Activated T-helper 17 cell treated with anti-CD3 and anti-CD28 coated beads, Interleukin-2, amount 50 U/mL, for 72 hours (primary cell): ENCODE data around the gene HIVEP1. TPM values are rescaled to one million over a fixed set of nuclear protein-coding genes. Genes with fewer than 3 reads are reported as not detected.
A peak's percentile ranks its signal among the peaks of the same experiment; 100 is the strongest.
"Not testable (repeated sequence)": the region's sequence is repeated elsewhere in the genome, so short reads cannot be mapped to it uniquely, and the experiment has no call there.

Source experiments
- ATAC-seq: fragments of 150-1000 bp; cut with Tn5 transposase; replicated peaks from 2 replicates; pipeline ENCODE4 v1.10.0; 2021; ENCODE audit warnings: mild to moderate bottlenecking, moderate library complexity
- H3K27ac Mint-ChIP-seq: one replicate; pipeline ENCODE4 v1.8.0; 2022; ENCODE audit warnings: mixed read lengths
- H3K27me3 Mint-ChIP-seq: one replicate; pipeline ENCODE4 v1.8.0; 2022; ENCODE audit warnings: mixed read lengths
- H3K36me3 Mint-ChIP-seq: one replicate; pipeline ENCODE4 v1.8.0; 2022; ENCODE audit warnings: low read depth, mild to moderate bottlenecking, mixed read lengths
- H3K4me1 Mint-ChIP-seq: one replicate; pipeline ENCODE4 v1.8.0; 2022; ENCODE audit warnings: mixed read lengths
- H3K4me3 Mint-ChIP-seq: one replicate; pipeline ENCODE4 v1.8.0; 2022; ENCODE audit warnings: mild to moderate bottlenecking, mixed read lengths
- H3K9me3 Mint-ChIP-seq: one replicate; pipeline ENCODE4 v1.8.0; 2022; ENCODE audit warnings: mixed read lengths
- total RNA-seq, 2 donors: library from RNA; stranded (reverse); gene quantifications; one replicate each; pipeline ENCODE4 v1.2.3, GENCODE V29; 2022

Gene HIVEP1
- total RNA-seq, 2 donors from 2014 or later = 29.4 to 75.5 TPM

GRCh38 chr6:12134991-12135390 is 122.9 kb downstream of the HIVEP1 start:
- Mint-ChIP-seq H3K36me3 (peaks cover 80% of the 10 kb centered on the region), H3K4me1 (peaks cover 19% of the 10 kb centered on the region)

DNA sequence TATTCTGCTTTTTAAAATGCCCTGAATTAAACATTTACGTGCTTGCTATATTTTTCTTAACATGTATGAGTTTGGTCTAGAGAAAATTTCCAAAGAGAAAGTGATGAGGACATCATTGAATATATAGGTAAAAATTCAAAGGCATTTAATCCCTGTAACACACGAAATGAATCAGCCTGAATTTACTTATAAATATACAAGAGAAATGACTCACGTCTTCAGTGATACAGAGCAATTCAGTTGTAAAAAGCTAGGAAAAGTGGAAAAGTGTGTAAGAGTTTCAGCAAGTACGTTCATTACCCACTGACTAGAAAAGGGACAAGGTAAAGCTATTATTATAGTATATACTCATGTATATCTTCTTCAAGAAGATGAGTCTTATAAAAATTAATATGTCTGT is 124.8 kb downstream of the HIVEP1 start:
- H3K9me3 Mint-ChIP-seq = peaks cover 8% of the 10 kb centered on the region
- H3K27me3 Mint-ChIP-seq = no peaks in the 10 kb centered on the region
- H3K4me1 Mint-ChIP-seq = peaks cover 24% of the 10 kb centered on the region
- no peak for ATAC-seq
- H3K27ac Mint-ChIP-seq = no peak overlapping the region
- peaks cover 83% of the 10 kb centered on the region for H3K36me3 Mint-ChIP-seq
- H3K4me3 Mint-ChIP-seq = no peak overlapping the region

More at GRCh38 chr6:12134991-12135390, 122.9 kb downstream of the HIVEP1 start:
- no peaks in the 10 kb centered on the region for H3K27me3 Mint-ChIP-seq
- no peak overlapping the region for H3K4me3 Mint-ChIP-seq
- no peak for ATAC-seq
- H3K27ac Mint-ChIP-seq = no peak overlapping the region
- H3K9me3 Mint-ChIP-seq = peaks cover 4% of the 10 kb centered on the region

DNA sequence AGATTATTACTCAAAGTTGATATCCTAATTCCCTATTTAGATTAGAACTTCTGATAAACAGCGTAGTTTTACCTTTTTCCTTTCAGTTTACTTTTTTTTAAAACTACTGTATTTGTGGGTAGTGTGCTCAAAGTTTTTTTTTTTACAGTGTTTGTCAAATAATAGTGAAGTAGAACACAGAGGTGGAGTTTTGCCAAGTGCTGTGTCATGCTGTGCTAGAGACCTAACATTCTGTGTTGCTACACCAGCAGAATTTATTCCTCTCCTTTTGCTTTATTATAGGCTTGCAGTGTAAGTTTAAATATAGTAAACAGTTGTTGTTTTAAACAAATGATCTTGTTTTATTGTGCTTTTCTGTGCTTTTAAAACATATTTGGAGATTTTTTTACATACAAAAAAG is 125.4 kb downstream of the HIVEP1 start:
- Mint-ChIP-seq H3K27me3 (no peaks in the 10 kb centered on the region), H3K27ac (no peak overlapping the region), H3K4me1 (peaks cover 24% of the 10 kb centered on the region), H3K36me3 (peaks cover 83% of the 10 kb centered on the region), H3K4me3 (no peak overlapping the region), H3K9me3 (peaks cover 8% of the 10 kb centered on the region)
- no peak for ATAC-seq

DNA sequence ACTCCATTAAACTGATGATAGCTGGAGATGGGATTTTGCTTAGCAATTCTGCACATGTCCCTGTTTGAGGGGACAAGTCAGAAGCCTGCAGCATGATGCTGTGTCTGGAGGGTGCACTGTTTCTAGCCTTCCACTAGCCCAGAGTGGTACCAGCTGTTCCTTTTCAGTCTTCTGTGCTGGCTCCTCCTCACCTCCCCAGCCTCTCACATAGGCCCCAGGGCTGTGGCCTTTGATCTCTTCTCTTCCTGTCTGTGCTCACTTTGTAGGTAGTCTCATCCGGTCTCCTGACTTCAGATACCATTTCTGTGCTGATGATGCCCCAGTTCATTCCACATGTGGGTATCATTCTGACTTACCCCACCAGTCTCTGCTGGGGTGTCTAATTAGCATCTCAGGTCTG is 126.3 kb downstream of the HIVEP1 start:
- Mint-ChIP-seq H3K27me3 (no peaks in the 10 kb centered on the region), H3K4me1 (peaks cover 24% of the 10 kb centered on the region), H3K4me3 (no peak overlapping the region), H3K27ac (peak overlapping the region; percentile 12), H3K9me3 (peaks cover 8% of the 10 kb centered on the region), H3K36me3 (peaks cover 81% of the 10 kb centered on the region)
- ATAC-seq = peak; percentile 74

GRCh38 chr6:12138936-12139335 is 126.8 kb downstream of the HIVEP1 start:
- ATAC-seq = no peak
- no peak overlapping the region for H3K4me3 Mint-ChIP-seq
- no peaks in the 10 kb centered on the region for H3K27me3 Mint-ChIP-seq
- H3K9me3 Mint-ChIP-seq = peaks cover 8% of the 10 kb centered on the region
- H3K27ac Mint-ChIP-seq = peak overlapping the region; percentile 12
- peaks cover 87% of the 10 kb centered on the region for H3K36me3 Mint-ChIP-seq
- H3K4me1 Mint-ChIP-seq = peaks cover 24% of the 10 kb centered on the region

DNA sequence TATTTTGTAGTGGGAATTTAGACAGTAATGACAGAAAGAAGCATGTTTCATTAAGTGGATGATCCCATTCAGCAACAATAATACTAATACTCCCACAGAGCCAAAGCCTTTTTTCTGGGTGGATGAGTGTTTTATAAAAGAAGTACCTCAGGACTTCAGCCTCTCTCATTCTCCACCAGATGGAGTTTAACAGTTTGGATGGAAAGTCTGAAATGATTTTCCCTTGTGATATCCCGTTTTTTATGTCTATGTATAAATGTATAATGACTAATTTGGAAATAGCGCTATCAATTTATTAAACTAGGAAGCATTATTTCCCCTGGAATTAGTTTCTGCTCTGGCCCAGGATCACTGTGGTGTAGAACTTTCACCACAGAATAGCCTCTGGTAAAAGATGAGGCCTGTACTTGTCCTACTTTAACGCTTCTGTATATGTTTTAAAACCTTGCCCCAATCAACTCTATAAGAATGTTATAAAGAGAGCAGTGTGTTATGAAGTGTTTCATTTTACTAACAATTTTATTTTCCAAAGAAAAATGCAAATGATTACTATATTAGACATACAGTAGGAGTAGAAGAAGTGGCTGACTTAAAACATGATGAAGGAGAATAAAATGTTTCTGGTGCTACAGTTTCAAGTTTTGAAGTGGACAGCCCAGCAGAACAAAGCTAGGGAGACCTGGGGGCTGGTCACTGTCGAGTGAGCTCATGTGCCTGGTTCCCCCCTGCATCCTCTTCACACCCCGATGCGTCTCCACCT is 135.6 kb downstream of the HIVEP1 start:
- Mint-ChIP-seq H3K36me3 (peaks cover 60% of the 10 kb centered on the region), H3K4me3 (no peak overlapping the region), H3K27me3 (no peaks in the 10 kb centered on the region), H3K27ac (peak overlapping the region; percentile 71), H3K4me1 (peaks cover 11% of the 10 kb centered on the region), H3K9me3 (no peaks in the 10 kb centered on the region)
- peak; percentile 3 for ATAC-seq

GRCh38 chr6:12148317-12148801 is 136.2 kb downstream of the HIVEP1 start:
- Mint-ChIP-seq H3K27ac (peak overlapping the region; percentile 71), H3K4me3 (no peak overlapping the region), H3K36me3 (peaks cover 57% of the 10 kb centered on the region), H3K4me1 (peaks cover 11% of the 10 kb centered on the region), H3K27me3 (no peaks in the 10 kb centered on the region), H3K9me3 (no peaks in the 10 kb centered on the region)
- peak; percentile 19 for ATAC-seq

GRCh38 chr6:12148841-12149240 is 136.7 kb downstream of the HIVEP1 start:
- no peaks in the 10 kb centered on the region for H3K9me3 Mint-ChIP-seq
- no peak overlapping the region for H3K4me3 Mint-ChIP-seq
- H3K27me3 Mint-ChIP-seq = no peaks in the 10 kb centered on the region
- H3K27ac Mint-ChIP-seq = peak overlapping the region; percentile 71
- H3K36me3 Mint-ChIP-seq = peaks cover 52% of the 10 kb centered on the region
- peak; percentile 32 for ATAC-seq
- peaks cover 11% of the 10 kb centered on the region for H3K4me1 Mint-ChIP-seq

- H3K27ac Mint-ChIP-seq = no peak overlapping the region
- H3K4me1 Mint-ChIP-seq = peaks cover 12% of the 10 kb centered on the region
- peaks cover 45% of the 10 kb centered on the region for H3K36me3 Mint-ChIP-seq
- ATAC-seq = no peak
- H3K4me3 Mint-ChIP-seq = no peak overlapping the region
- no peaks in the 10 kb centered on the region for H3K27me3 Mint-ChIP-seq
- no peaks in the 10 kb centered on the region for H3K9me3 Mint-ChIP-seq
Observed at GRCh38 chr6:12149944-12150510, 137.9 kb downstream of the HIVEP1 start.

- no peak for ATAC-seq
- Mint-ChIP-seq H3K4me1 (peaks cover 17% of the 10 kb centered on the region), H3K27ac (no peak overlapping the region), H3K4me3 (no peak overlapping the region), H3K27me3 (no peaks in the 10 kb centered on the region), H3K9me3 (no peaks in the 10 kb centered on the region), H3K36me3 (peaks cover 51% of the 10 kb centered on the region)
Observed at GRCh38 chr6:12150812-12151432, 138.8 kb downstream of the HIVEP1 start.

DNA sequence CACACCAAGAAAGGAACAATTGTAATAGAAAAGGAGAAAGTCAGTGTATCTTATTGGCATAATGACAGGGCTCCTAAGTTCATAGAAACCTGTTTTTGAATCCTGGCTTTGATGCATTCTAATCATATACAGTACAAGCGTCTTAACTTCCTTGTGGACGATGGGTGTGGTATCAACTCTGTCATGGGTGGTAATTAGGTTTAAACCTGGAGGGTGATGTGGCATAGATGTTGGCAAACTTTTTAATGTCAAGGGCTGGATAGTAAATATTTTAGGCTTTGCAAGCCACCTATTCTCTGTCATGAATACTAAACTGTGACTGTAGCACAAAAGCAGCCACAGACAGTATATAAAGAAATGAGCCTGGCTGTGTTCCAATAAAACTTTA is 139.3 kb downstream of the HIVEP1 start:
- peaks cover 56% of the 10 kb centered on the region for H3K36me3 Mint-ChIP-seq
- H3K27ac Mint-ChIP-seq = no peak overlapping the region
- no peak overlapping the region for H3K4me3 Mint-ChIP-seq
- no peak for ATAC-seq
- H3K9me3 Mint-ChIP-seq = no peaks in the 10 kb centered on the region
- no peaks in the 10 kb centered on the region for H3K27me3 Mint-ChIP-seq
- H3K4me1 Mint-ChIP-seq = peaks cover 21% of the 10 kb centered on the region

GRCh38 chr6:12152023-12152970 is 140.2 kb downstream of the HIVEP1 start:
- peaks cover 27% of the 10 kb centered on the region for H3K4me1 Mint-ChIP-seq
- no peaks in the 10 kb centered on the region for H3K9me3 Mint-ChIP-seq
- no peak overlapping the region for H3K4me3 Mint-ChIP-seq
- no peak overlapping the region for H3K27ac Mint-ChIP-seq
- peaks cover 57% of the 10 kb centered on the region for H3K36me3 Mint-ChIP-seq
- no peaks in the 10 kb centered on the region for H3K27me3 Mint-ChIP-seq
- ATAC-seq = no peak

DNA sequence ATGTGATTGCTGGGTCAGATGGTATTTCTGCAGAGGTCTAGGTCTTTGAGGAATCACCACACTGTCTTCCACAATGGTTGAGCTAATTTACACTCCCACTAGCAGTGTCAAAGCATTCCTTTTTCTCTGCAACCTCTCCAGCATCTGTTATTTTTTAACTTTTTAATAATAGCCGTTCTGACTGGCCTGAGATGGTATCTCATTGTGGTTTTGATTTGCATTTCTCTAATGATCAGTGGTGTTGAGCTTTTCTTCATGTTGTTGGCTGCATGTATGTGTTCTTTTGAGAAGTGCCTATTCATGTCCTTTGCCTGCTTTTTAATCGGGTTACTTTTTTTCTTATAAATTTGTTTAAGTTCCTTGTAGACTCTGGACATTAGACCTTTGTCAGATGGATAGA is 143.7 kb downstream of the HIVEP1 start:
- not testable (repeated sequence) for H3K27me3 Mint-ChIP-seq, H3K27ac Mint-ChIP-seq, H3K4me3 Mint-ChIP-seq, H3K9me3 Mint-ChIP-seq, ATAC-seq
- Mint-ChIP-seq H3K4me1 (peaks cover 30% of the 10 kb centered on the region), H3K36me3 (peaks cover 60% of the 10 kb centered on the region)
